Limb (tissue), 2 donors: Measurements from ENCODE around the gene SRPK1.

Experiments used
- DNase-seq, 2 donors: peaks; one replicate each; pipeline ENCODE4 v3.0.0-alpha.2; 2016; ENCODE audit errors: extremely low spot score in 2 of 2

Gene SRPK1

GRCh38 chr6:35784200-35784599, 136.7 kb downstream of the SRPK1 start:
- DNase-seq = no peak
